GM18499 (cell line): ENCODE results near the gene DNAH12.

Source experiments
- ATAC-seq: cut with Tn5 transposase; IDR thresholded peaks from one replicate; pipeline ENCODE4 v1.9.1; 2021; ENCODE audit warnings: moderate number of reproducible peaks; ENCODE audit not compliant: insufficient read depth, unreplicated experiment

DNAH12 gene

GRCh38 chr3:57252404-57252803 is 291.7 kb downstream of the DNAH12 start:
- ATAC-seq, result no peak

GRCh38 chr3:57244946-57245345 is 299.2 kb downstream of the DNAH12 start:
- ATAC-seq, result no peak
